Gastrocnemius medialis (tissue), 4 donors: ENCODE results near the gene AKR1C3. TPM values are rescaled to one million over a fixed set of nuclear protein-coding genes. Genes with fewer than 3 reads are reported as not detected.

ENCODE experiments used
- ATAC-seq, 2 donors: fragments of 150-250 bp; one replicate each; pipeline ENCODE4 v1.9.1; 2016
- DNase-seq, 2 donors: peaks; one replicate each; pipeline ENCODE4 v3.0.0-alpha.2; 2019
- H3K27ac ChIP-seq, 4 donors: fragments of 200-600 bp; sonication (generic); 1 replicate in 1 of 4; 2 replicates in 3 of 4; pipeline ENCODE4 v1.5.1; 2016 to 2018; ENCODE audit warnings: mild to moderate bottlenecking in 2 of 4, moderate library complexity in 1 of 4
- H3K27me3 ChIP-seq, 3 donors: fragments of 200-600 bp; sonication (generic) in 2 of 3; 1 replicate in 1 of 3; 2 replicates in 2 of 3; pipeline versions ENCODE4 v1.5.1 to v1.6.0; 2016 to 2019; ENCODE audit warnings: mild to moderate bottlenecking in 1 of 3, moderate library complexity in 1 of 3
- H3K36me3 ChIP-seq, 2 donors: fragments of 200-600 bp; sonication (generic) in 1 of 2; one replicate each; pipeline ENCODE4 v1.5.1; 2017 to 2018
- H3K4me1 ChIP-seq, 2 donors: fragments of 200-600 bp; sonication (generic) in 1 of 2; one replicate each; pipeline ENCODE4 v1.5.1; 2016 to 2017; ENCODE audit warnings: mild to moderate bottlenecking in 2 of 2
- H3K4me3 ChIP-seq, 4 donors: fragments of 200-600 bp; sonication (generic) in 3 of 4; 1 replicate in 1 of 4; 2 replicates in 3 of 4; pipeline ENCODE4 v1.5.1; 2016 to 2019; ENCODE audit warnings: mild to moderate bottlenecking in 2 of 4
- H3K9me3 ChIP-seq, 3 donors: fragments of 200-600 bp; sonication (generic) in 2 of 3; 1 replicate in 1 of 3; 2 replicates in 2 of 3; pipeline ENCODE4 v1.5.1; 2016 to 2019
- CTCF ChIP-seq, 5 experiments: fragments of 450-650 bp in 3 of 5; fragments of 200-600 bp in 2 of 5; sonication (generic) in 2 of 5; IDR thresholded peaks in 4 of 5; conservative IDR thresholded peaks in 1 of 5; 1 replicate in 4 of 5; 2 replicates in 1 of 5; pipeline ENCODE4 v1.5.1; 2016 to 2019; ENCODE audit warnings: antibody characterized with exemption in 5 of 5, mild to moderate bottlenecking in 3 of 5, moderate library complexity in 3 of 5
- POLR2A ChIP-seq, 2 donors: fragments of 450-650 bp; IDR thresholded peaks; one replicate each; pipeline ENCODE4 v1.6.1; 2017; ENCODE audit warnings: antibody characterized with exemption in 2 of 2, mild to moderate bottlenecking in 2 of 2, moderate library complexity in 2 of 2
- in situ Hi-C, 4 donors: fragments of 200-750 bp; cut with MboI; loops; one replicate each; pipeline versions ENCODE4 v1.15.0 to v1.8.0; 2017; ENCODE audit warnings: low sequenced_read_pairs in 4 of 4
- intact Hi-C: fragments of 100-400 bp; cut with DNase I; formaldehyde crosslinking; loops from one replicate; pipeline ENCODE4 v1.15.1; 2023; ENCODE audit warnings: low total_unique reads
- total RNA-seq, 4 donors: library from RNA; depleted of rRNA; stranded (reverse); fragments of >200 nt; gene quantifications; one replicate each; pipeline versions ENCODE4 v1.1.0 to v1.2.3, GENCODE V29; 2016

The AKR1C3 gene
- total RNA-seq, 4 donors from 2014 or later: 48.3 to 293 (median 197) TPM

- Histone ChIP-seq H3K9me3 (no peaks in the 10 kb centered on the region), H3K27ac (peak overlapping the region; percentile 63 to 87 (median 76)), H3K4me3 (peak overlapping the region in 2 of 4 donors; percentile 7 to 15), H3K4me1 (peaks cover 12 to 23% of the 10 kb centered on the region in 2 donors), H3K36me3 (peaks cover 0 to 2% of the 10 kb centered on the region in 2 donors), H3K27me3 (no peaks in the 10 kb centered on the region)
- in situ Hi-C loops: no loop called here
- ATAC-seq (peak; percentile 92 to 98), DNase-seq (peak; percentile 67 to 73)
- TF ChIP-seq POLR2A (IDR thresholded peaks at IDR 0.05) (peak in 1 of 2 donors; percentile 22), CTCF (IDR thresholded peaks at IDR 0.05 in 4 of 5, conservative IDR thresholded peaks at IDR 0.05 in 1 of 5) (no peak)
- intact Hi-C loops: no loop called here
Measured at GRCh38 chr10:5071411-5072198, 22.6 kb upstream of the AKR1C3 start.

- ATAC-seq: no peak
- no peak for DNase-seq
- no peak for TF ChIP-seq CTCF (IDR thresholded peaks at IDR 0.05 in 4 of 5, conservative IDR thresholded peaks at IDR 0.05 in 1 of 5)
- TF ChIP-seq POLR2A (IDR thresholded peaks at IDR 0.05): no peak
- Histone ChIP-seq H3K4me3 (no peak overlapping the region), H3K27ac (no peak overlapping the region), H3K4me1 (peaks cover 12 to 23% of the 10 kb centered on the region in 2 donors), H3K27me3 (no peaks in the 10 kb centered on the region), H3K36me3 (peaks cover 0 to 2% of the 10 kb centered on the region in 2 donors), H3K9me3 (no peaks in the 10 kb centered on the region)
- in situ Hi-C loops (no loop called here), intact Hi-C loops (no loop called here)
Measured at GRCh38 chr10:5073659-5074058, 20.6 kb upstream of the AKR1C3 start.

DNA sequence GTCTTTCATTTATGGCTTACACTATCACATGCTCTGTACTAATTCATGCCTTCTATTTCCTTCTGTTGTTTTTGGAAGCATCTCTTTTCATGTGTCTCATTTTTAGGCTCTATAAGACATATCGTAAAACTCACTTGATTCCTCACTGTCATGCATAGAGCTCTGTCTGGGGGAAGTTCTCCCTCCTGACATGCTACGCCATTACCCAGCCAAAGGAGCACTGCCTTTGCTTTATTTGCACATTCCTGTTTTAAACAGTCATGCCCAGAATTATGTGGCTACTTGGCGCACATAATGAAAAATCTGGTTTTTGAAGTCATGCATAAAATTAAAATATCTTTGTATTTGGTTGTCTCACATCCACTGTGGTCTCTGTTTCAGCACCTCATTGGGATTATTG is 17.6 kb upstream of the AKR1C3 start:
- intact Hi-C loops (no loop called here), in situ Hi-C loops (no loop called here)
- DNase-seq (no peak), ATAC-seq (no peak)
- Histone ChIP-seq H3K36me3 (no peaks in the 10 kb centered on the region), H3K27ac (no peak overlapping the region), H3K4me1 (peaks cover 7 to 13% of the 10 kb centered on the region in 2 donors), H3K27me3 (no peaks in the 10 kb centered on the region), H3K9me3 (no peaks in the 10 kb centered on the region), H3K4me3 (no peak overlapping the region)
- TF ChIP-seq CTCF (IDR thresholded peaks at IDR 0.05 in 4 of 5, conservative IDR thresholded peaks at IDR 0.05 in 1 of 5) (no peak), POLR2A (IDR thresholded peaks at IDR 0.05) (no peak)

GRCh38 chr10:5078547-5079180 is 15.6 kb upstream of the AKR1C3 start:
- in situ Hi-C loops: no loop called here
- Histone ChIP-seq H3K9me3 (no peaks in the 10 kb centered on the region), H3K36me3 (no peaks in the 10 kb centered on the region), H3K4me1 (peaks cover 0 to 3% of the 10 kb centered on the region in 2 donors), H3K27me3 (no peaks in the 10 kb centered on the region), H3K27ac (peak overlapping the region in 2 of 4 donors; percentile 52 to 59), H3K4me3 (no peak overlapping the region)
- DNase-seq: peak in 1 of 2 donors; percentile 25
- TF ChIP-seq POLR2A (IDR thresholded peaks at IDR 0.05): no peak
- no peak for TF ChIP-seq CTCF (IDR thresholded peaks at IDR 0.05 in 4 of 5, conservative IDR thresholded peaks at IDR 0.05 in 1 of 5)
- peak; percentile 68 to 94 for ATAC-seq
- intact Hi-C loops: no loop called here
